ENCODE measurements around the gene CDKAL1. TPM values are rescaled to one million over a fixed set of nuclear protein-coding genes. Genes with fewer than 3 reads are reported as not detected.

CDKAL1 gene
- total RNA-seq, 1 experiment from 2014 or later, result 14.5 TPM

DNA sequence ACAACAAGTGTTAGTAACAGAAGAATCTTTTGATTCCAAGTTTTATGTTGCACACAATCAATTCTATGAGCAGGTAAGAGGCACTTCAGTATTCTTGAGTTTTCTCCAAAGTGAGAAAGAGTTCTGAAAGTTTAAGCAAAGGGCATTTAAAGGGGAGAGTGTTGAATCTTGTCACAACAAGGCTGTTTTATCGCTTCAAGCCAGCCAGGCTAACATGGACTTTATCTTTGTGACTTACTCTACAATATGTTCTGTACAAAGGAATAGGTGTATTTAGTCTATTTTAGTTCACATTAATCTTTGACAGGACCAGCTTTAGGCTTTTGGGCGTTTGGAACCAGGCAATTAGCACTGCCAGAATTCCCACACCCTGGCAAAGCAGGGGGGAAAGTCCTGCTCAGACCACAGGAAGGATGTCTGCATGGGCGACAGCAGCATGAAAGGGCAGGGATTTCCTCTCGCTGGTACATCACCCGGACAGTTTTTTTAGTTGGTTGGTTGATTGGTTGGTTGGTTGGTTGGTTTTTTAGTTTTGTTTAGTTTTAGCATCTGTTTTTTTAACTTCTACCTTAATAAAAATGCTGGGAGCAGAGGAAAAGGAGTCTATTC, 663.9 kb downstream of the CDKAL1 start:
- no peak for DNase-seq (ENCODE audit: low spot score)

DNA sequence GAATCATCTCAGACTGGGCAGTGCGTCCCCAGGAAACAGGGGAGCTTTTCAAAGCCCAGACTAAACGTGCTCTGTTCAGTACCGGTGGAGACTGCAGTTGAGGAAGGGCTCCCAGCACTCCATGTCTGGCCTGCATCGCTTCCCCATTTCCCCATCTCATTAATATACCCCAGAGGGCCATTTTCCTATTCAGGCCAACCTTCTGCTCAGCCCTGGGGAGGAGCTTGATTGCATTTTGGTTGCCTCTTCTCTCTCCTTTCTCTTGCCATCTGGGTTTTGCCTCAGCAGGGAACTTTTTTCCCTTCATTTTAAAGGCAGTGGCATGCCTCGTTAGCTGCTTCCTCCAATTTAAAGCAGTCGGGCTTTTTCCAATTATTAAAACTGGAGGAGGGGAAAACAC, 665.0 kb downstream of the CDKAL1 start:
- no peak for DNase-seq (ENCODE audit: low spot score)

DNA sequence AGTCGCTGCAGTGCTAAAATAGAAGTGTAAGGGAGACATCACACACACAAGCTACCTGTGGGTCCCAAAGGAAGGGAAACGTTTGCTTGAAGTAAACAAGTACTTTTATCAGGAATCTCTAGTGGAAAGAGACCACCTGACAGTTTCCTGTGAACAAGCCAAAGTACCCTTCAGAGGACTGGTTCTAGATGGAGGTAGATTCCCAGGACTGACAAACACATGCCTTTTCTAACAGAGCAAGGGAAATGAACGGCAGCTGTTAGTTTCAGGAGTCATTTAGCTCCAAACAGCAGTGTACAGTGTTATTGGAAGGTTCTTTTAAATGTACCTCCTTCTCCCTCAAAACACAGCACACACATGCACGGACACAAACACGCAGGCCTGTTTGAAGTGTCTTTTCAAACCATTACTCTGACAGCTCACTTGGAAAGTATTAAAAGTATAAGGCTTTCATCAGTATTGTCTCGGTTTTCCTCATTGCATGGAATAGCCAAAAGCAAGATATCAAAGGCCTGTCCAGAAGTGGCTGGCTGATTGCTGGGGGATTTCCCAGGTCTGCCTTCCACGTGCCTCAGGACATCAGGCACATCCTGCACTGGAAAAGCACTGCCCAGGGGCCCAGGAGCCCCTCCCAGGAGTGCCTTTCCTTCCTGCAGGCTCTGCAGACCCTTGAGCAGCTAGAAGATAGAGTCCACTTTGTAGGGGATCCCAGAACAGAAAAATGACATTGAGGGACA, 666.0 kb downstream of the CDKAL1 start:
- no peak for DNase-seq (ENCODE audit: low spot score)

DNA sequence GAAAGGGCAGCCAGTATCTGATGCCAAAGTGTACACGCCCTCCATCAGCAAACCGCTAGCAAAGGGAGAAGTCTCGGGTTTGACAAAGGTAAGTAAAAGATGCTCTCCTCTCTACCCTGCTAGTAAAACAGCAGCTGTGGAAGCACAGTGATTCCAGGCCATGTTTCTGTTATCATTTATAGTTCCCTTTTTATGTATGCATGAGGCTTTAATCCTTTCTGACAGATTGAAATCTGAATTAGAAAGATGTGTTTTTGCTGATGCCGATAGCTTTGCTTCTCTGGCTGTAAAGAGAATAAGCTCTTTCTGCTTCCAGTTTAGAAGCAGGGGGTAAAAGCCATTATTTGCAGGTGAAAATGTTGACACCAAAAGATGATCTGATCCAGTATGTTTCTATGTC, 666.9 kb downstream of the CDKAL1 start:
- DNase-seq (ENCODE audit: low spot score), result no peak

DNA sequence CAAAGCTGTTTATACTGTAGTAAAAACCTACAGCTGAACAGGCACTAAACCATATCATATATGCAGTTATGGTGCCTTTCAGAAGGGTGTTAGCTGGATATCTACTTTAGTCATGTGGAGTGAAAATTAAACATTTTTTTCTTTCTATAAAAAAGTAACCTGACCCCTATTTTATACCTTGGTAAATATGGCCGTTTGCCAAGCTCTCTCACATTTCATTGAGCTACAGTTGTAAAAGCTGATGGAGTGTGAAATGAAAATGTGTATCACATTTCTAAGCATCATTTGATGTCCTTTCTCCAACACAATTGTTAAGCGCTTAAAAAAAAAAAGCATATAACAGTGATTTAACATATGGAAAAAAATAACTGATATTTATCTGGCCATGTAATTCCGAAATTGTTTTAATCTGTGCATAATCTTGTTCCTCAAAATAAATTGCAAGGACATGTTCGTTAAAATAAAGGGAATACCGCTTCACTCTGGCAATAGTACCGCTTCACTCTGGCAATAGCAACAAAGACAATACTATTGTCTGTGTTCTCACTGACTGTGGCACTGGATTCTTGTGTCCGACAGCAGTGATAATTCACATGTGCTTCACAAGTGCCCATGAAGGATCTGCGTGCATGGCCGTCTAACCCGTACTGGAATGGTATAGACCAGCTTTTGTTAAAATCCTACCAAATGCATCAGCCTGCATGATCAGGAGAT, 667.5 kb downstream of the CDKAL1 start:
- DNase-seq (ENCODE audit: low spot score), result no peak

DNA sequence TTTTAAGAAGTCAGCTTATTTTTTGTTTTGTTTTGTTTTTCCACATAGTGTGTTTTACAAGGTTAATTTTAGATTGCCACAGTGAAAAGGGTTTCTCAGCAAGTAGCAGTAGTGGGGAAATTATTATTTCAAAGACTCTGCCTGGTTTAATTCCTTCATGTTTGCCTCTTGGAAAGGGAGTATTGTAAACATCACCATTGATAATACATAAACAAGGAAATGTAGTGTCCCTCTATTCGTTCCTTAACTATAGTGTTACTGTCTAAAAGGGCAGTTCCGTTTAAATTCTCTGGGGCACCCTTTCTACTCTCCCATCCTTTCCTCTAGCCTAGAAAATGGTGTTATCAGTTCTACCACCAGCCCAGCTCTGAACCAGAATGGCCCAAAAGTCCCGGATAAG, 668.3 kb downstream of the CDKAL1 start:
- DNase-seq (ENCODE audit: low spot score), result no peak

DNA sequence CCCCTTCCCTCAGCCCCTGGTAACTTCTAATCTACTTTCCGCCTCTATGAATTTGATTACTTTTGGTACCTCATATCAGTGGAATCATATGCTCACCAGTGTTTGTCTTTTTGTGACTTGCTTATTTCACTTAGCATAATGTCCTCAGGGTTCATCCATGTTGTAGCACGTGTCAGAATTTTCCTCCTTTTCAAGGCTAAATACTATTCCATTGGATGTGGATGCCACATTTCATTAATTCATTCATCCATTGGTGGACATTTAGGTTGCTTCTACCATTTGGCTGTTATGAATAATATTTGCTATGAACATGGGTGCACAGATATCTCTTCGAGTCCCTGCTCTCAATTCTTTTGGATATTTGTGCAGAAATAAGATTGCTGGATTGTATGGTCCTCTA, 670.7 kb downstream of the CDKAL1 start:
- no peak for DNase-seq (ENCODE audit: low spot score)

DNA sequence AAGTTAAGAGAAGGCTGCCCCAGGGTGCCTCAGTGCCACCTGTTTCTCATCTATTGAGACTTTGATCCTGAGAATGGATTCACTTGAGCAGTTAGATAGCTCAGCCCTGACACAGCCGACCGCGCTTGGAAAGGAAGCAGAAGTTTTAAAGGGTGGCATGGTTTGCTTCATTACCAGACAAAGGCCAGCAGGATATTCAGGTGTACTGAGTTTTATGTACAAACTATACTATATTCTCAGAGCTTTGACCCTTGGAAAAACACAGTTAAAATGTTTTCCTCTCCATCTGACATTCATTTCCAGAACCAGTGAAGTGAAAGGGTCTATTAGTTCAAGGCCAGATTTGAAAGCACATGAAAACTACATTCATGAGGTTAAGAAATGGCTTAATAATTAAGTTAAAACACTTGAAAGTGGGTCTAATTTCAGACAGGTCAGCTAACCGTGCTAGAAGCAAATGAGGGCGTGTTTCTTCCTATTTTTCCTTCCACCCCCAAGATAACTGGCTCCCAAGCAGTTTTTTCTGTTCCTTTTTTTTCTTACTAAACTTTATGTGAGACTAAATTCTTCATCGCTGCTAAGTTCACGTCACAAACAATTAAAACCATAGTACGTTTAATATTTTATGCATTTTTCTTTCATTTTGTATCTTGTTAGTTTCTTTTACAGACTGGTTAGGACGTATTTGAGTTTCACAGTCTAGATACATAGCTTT, 674.0 kb downstream of the CDKAL1 start:
- no peak for DNase-seq (ENCODE audit: low spot score)

DNA sequence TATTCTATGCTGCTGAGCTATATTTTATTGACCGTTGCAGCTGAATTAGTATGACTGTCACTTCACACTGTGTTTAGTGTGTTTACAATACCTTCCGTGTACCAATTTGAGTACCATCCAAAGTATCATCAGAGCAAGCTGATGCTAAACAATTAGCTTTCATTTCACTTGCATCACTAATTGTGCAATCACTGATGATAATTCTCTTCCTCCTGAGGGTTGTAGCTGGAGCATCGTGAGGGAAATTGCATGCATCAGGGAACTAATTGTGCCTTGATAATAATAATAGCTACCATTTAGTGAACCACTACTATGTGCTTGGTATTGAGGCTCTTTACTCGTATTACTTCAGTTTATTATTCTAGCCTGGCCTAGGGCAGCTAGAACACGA, 674.5 kb downstream of the CDKAL1 start:
- DNase-seq (ENCODE audit: low spot score), result no peak

DNA sequence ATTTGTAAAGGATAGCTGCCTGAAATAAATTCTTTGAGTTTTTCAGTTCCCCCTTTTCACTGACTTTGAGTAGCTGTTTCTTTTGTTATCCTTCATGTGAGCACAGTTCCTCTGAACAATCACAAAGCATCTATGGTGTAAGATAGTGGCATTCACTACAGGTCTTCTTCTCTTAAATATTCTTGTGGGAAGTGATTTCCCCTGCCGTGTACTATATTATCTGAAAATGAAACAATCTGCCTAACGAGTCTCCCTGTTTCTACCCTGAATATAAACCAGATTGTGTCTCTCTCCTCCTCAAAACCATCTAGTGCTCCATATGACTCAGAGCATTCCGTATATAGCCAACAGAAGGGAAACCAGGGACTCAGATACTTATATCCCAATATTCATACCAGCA, 679.2 kb downstream of the CDKAL1 start:
- DNase-seq (ENCODE audit: low spot score), result no peak

DNA sequence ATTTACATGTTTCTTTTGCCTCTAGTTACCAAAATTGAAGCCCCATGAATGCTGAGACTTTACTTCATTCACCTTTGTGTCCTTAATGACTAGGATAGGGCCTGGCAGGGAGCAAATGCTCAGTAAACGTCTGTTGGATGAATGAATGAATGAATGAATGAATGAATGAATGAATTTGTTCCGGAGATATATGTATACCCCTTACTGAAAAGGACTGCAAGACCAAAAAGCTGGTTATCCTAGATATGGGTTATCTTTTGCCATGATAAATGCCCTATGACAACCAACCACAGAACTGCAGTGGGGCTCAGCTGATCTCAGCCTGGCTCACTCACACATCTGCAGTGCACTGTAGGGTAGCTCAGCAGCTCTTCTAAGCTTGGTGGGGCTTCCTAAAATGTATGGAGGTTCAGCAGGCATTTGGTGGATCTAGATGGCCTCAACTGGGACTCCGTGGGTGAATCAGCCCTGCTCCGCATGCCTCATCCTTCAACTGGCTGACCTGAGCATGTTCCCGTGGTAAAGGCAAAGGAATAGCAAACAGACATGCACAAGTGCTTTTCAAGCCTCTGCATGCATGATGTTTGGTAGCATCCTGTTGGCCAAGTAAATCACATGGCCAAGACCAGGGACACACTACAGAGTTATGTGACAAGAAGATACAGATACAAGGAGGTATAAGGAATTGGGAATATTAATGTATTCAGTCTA, 680.6 kb downstream of the CDKAL1 start:
- no peak for DNase-seq (ENCODE audit: low spot score)

DNA sequence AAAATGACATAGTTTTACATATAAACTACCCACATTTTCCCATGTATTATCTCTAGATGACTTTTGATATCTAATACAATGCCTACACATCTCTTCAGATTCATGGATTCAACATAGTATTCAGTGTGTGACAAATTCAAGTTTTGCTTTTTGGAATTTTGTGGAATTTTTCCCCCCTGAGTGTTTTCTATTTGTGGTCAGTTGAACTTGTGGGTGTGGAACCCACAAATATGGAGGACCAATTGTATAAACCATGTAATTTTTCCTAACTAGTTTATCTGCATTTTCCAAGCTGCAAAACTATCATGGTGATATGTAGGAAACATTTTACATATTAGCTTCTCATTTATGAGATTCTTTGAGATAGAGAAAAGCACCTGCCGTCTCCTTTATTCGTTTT, 685.0 kb downstream of the CDKAL1 start:
- DNase-seq (ENCODE audit: low spot score), result no peak

DNA sequence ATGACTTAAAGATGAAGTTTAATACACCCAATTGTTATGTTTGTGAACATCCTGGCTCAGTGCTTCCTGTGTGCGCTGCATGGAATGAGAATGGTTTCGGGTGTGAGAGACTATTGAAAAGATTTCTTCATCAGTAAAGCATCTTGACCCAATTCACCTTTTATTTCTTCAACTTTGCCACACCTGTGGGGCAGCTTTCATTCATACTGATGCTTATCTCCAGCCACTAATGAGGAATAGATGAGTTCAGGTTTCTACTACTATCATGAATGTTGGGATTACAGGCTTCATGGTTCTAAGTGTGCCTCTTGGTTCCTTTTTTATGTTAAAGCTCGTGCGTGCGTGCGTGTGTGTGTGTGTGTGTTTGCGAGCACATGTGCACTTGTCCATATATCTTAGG, 685.6 kb downstream of the CDKAL1 start:
- no peak for DNase-seq (ENCODE audit: low spot score)

DNA sequence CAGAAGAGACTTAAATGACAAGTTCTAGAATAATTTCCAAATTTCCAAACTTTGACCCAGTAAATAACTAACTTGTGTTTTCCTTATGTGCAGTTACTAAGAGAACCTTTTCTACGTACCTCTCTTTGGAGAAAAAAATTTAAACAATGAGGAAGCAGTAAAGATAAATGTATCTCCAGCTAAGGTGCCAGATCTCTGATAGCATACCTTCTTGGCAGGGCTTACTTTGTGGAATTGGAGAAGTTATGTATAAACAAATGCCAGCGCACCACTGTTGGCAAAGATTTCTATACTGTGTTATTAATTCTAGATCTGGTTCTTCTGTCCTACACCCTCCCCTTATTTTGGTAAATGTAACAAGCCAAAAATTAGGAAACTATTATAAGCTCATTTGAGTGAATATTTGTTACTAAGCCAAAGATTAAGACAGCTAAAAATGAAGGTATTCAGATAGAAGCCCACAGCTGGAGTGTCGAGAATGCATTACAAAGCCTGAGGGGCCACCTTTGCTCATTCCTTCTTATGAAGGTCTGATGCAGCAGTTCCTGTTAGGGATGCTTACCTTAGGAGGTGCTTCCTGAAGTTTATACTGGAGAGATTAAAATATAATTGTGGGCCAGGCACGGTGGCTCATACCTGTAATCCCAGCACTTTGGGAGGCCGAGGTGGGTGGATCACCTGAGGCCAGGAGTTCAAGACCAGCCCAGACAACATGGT, 686.2 kb downstream of the CDKAL1 start:
- no peak for DNase-seq (ENCODE audit: low spot score)

DNA sequence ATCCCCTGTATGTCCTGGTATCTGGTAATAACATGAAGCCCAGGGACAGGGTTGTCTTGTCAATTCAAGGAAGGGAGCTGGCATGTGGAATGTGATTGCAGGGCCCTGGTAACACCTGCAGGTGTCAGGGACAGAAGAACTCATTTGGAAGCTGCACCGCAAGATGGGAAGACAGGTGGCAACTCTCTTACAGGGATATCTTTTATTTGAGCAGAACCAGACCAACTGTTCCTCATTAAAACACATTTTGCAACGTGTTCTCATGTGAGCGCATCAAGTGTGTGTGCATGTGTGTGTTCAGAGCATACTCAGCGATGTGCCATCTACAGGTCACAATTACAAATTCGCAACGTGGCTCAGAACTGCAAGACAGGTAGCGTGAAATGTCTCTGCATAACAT, 688.4 kb downstream of the CDKAL1 start:
- no peak for DNase-seq (ENCODE audit: low spot score)

DNA sequence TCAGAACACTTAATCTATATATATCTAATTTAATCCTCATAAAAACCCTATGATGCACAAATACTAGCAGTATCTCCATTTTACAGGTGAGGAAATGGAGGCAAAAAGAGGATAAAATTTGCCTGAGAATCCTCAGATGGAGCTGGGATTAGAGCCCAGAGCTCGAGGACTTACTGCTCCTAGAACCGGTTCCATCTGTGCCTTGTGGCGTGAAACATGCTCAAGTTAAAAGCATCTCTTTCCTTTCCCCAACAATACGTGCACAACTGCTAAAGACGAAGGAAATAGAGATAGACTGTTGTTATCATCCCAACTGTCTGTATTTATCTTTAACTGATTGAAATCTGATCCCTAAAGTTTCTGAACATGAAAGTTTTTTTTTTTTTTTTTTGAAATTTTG, 691.7 kb downstream of the CDKAL1 start:
- no peak for DNase-seq (ENCODE audit: low spot score)

DNA sequence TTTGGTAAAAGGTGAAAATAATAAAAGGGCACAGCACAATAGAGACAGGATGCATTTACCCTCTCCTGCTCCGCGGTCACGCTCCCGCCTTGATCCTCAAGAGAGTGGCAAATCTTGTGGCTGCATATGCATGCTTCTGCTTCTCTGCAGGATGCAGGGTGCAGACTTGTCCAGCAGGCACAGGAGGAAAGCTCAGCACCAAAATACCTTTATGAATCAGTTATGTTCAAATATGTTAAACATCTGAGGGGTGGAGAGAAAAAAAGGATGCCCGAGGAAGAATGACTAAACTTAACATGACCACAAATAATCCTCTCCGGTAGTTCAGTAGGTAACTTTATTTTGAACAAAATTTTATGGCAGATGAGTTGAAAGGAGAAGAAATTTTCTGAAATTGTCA, 693.2 kb downstream of the CDKAL1 start:
- DNase-seq (ENCODE audit: low spot score), result no peak

DNA sequence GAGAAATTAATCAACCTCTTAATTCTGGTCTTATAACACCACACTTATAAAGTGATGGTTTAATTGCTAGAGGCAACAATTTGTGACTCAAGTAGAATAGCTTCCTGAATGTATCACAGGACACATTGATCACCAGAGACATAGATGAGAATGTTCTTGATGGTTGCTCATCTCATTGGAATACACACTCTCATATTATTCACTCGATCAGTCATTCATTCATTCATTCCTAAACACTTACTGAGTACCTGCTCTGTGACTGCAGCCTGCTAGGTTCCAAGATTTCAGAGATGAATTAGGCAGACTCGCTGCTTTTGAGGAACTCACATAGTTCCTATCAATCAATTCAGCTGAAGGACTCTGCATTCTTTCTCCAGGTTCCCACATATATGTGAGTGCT, 694.2 kb downstream of the CDKAL1 start:
- DNase-seq (ENCODE audit: low spot score), result no peak

DNA sequence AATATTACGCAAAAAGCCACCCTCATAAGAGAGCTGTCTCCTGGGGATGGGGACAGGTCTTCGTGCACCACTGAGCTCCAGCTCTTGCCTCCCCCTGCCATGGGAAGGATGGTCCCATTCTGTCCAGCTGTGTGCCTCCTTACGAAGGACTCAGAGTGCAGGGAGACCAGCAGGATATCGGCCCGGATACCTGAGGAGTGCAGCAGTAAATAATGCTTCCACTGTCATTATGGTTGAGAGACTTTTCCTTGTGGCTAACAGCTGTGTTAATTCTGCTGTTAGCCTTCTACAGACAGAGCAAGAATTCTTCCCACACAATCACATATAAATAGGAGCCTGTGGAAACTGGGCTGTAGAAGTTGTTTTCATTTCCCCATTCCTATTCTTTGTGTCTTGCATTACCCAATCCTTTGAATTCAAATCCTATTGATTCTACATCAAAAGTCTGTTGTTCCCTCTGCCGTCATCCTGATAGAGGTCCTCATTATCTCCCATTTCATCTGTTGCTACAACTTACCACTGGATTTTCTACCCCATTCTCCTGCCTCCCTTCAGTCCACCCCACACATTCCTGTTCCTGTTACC, 694.7 kb downstream of the CDKAL1 start:
- no peak for DNase-seq (ENCODE audit: low spot score)

DNA sequence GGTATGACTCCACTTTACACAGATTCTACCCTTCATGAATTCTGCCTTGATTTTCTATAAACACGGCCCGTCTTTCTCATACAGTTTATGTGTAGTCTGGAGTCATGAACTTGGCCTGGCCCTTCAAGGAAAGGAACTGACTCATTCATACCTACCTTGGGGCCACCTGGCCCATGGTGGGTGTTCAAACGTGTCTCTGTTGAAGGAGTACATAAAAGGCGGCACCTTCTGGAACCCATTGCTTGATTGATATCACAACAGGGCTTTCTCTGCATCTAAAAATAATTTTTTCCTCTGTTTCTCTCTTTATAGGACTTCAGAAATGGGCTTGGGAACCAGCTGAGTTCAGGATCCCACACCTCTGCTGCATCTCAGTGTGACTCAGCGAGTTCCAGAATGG, 696.3 kb downstream of the CDKAL1 start:
- DNase-seq (ENCODE audit: low spot score), result no peak

DNA sequence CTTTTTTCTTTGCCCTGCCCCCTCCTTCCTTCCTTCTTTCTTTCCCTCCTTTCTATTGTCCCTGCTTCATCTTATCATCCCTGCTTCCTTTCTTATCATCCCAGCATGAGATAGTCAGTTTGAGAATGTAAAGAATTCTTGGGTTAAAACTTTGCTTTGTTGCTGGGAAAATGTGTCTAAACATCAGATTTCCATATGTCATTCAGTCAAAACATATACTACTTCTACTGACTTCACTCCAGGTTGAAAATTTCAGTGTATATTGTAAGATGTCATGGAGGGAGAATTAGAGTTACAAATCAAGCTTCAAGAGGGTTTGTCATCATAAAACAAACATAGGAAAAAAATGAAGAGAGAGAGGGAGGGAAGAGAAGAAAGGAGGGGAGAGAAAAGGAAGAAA, 700.9 kb downstream of the CDKAL1 start:
- no peak for DNase-seq (ENCODE audit: low spot score)
